Measurements from ENCODE around the gene MN1. TPM values are rescaled to one million over a fixed set of nuclear protein-coding genes. Genes with fewer than 3 reads are reported as not detected.

MN1 gene
- total and polyA plus RNA-seq, 2 donors (not counting 1 experiment from before 2014, with no cell fraction given), result 0.02 to 0.12 TPM

DNA sequence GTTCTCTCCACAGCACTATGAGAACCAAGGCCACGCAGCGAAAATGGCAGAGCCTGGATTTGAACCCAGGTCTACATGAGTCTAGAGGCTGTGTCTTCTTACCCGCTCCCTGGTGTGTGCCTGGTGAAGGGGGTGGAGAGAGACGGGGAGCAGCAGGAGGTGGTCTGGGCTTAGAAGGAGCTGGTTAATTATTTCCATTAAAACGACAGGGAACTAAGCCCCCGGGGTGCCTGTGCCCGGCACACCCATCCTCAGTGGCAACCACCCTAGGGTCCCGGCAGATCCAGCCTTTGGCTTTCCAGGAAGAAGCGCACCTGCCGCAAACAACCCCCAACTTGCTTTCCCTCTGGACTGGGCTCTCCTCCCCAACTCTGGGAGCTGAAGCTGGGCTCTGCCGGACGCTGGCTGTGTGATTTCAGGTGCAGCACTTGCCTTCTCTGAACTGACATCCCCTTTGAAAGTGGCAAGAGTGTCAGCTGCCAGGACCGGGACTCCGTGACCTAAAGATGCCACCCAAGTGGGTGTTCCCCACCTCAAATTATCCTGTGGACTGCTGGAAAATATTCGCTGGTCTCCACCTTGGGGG lies 35.8 kb downstream of the MN1 start:
- DNase-seq, result no peak
- WGBS (ENCODE audit: insufficient coverage), result 97% methylated on average over 14 of the region's 15 CpGs
- no peak overlapping the region for H3K4me2 ChIP-seq (replicated peaks; ENCODE audit: low read depth, low read length, poor library complexity, severe bottlenecking)
- no peak overlapping the region for H2AFZ ChIP-seq (ENCODE audit: insufficient read depth, low read depth, low read length, poor library complexity, severe bottlenecking)
- Mint-ChIP-seq H3K4me3 (no peak overlapping the region), H3K27me3 (peaks cover 3% of the 10 kb centered on the region), H3K27ac (no peak overlapping the region), H3K4me1 (no peaks in the 10 kb centered on the region), H3K9me3 (ENCODE audit: insufficient read depth) (no peaks in the 10 kb centered on the region)
- no peaks in the 10 kb centered on the region for H3K9me3 ChIP-seq (ENCODE audit: control extremely low read depth in 1 of 3, control insufficient read depth in 2 of 3, insufficient read depth in 1 of 3, low read length in 2 of 3)
- no peaks in the 10 kb centered on the region for H4K20me1 ChIP-seq (ENCODE audit: control insufficient read depth, insufficient read depth, low read length, poor library complexity, severe bottlenecking)
- H3K27ac ChIP-seq (ENCODE audit: low read length in 2 of 2), result no peak overlapping the region
- intact Hi-C loops (cut with micrococcal nuclease), result no loop called here
- no peak overlapping the region for H3K9ac ChIP-seq (ENCODE audit: low read length)
- no peaks in the 10 kb centered on the region for H3K79me2 ChIP-seq (ENCODE audit: control insufficient read depth, insufficient read depth, low read length)
- H3K4me1 ChIP-seq (ENCODE audit: control insufficient read depth in 2 of 2, insufficient read depth in 2 of 2, low read length in 2 of 2), result no peaks in the 10 kb centered on the region
- no peaks in the 10 kb centered on the region for H3K36me3 ChIP-seq (replicated peaks in 1 of 2; ENCODE audit: control extremely low read depth in 1 of 2, control insufficient read depth in 1 of 2, extremely low read depth in 1 of 2, insufficient read depth in 2 of 2, low read length in 1 of 2)
- POLR2A ChIA-PET, result no interaction called here
- no peak for TF ChIP-seq CTCF (IDR thresholded peaks at IDR 0.05)
- TF ChIP-seq EZH2 (IDR thresholded peaks at IDR 0.05; ENCODE audit: borderline replicate concordance, insufficient read depth, low read depth, low read length, poor library complexity, severe bottlenecking), result no peak
- H3K4me3 ChIP-seq (ENCODE audit: control extremely low read depth in 1 of 5, extremely low read depth in 1 of 5, insufficient read depth in 1 of 5, low read depth in 2 of 5, low read length in 4 of 5), result no peak overlapping the region
- CTCF ChIA-PET, result no interaction called here
- ATAC-seq (ENCODE audit: low read depth), result no peak
- no peaks in the 10 kb centered on the region for H3K27me3 ChIP-seq (replicated peaks in 1 of 4; ENCODE audit: control extremely low read depth in 1 of 4, control insufficient read depth in 3 of 4, insufficient read depth in 4 of 4, low read length in 3 of 4)

GRCh38 chr22:27764722-27765236 lies 36.8 kb downstream of the MN1 start:
- Mint-ChIP-seq H3K4me3 (no peak overlapping the region), H3K9me3 (ENCODE audit: insufficient read depth) (no peaks in the 10 kb centered on the region), H3K27ac (no peak overlapping the region), H3K4me1 (no peaks in the 10 kb centered on the region), H3K27me3 (peaks cover 3% of the 10 kb centered on the region)
- no peaks in the 10 kb centered on the region for H3K9me3 ChIP-seq (ENCODE audit: control extremely low read depth in 1 of 3, control insufficient read depth in 2 of 3, insufficient read depth in 1 of 3, low read length in 2 of 3)
- ChIA-PET POLR2A (no interaction called here), CTCF (no interaction called here)
- H3K4me2 ChIP-seq (replicated peaks; ENCODE audit: low read depth, low read length, poor library complexity, severe bottlenecking), result no peak overlapping the region
- no peak overlapping the region for H3K27ac ChIP-seq (ENCODE audit: low read length in 2 of 2)
- H3K4me1 ChIP-seq (ENCODE audit: control insufficient read depth in 2 of 2, insufficient read depth in 2 of 2, low read length in 2 of 2), result no peaks in the 10 kb centered on the region
- no peak overlapping the region for H2AFZ ChIP-seq (ENCODE audit: insufficient read depth, low read depth, low read length, poor library complexity, severe bottlenecking)
- no peaks in the 10 kb centered on the region for H3K27me3 ChIP-seq (replicated peaks in 1 of 4; ENCODE audit: control extremely low read depth in 1 of 4, control insufficient read depth in 3 of 4, insufficient read depth in 4 of 4, low read length in 3 of 4)
- no peak overlapping the region for H3K9ac ChIP-seq (ENCODE audit: low read length)
- DNase-seq (no peak), ATAC-seq (ENCODE audit: low read depth) (no peak)
- no peak overlapping the region for H3K4me3 ChIP-seq (ENCODE audit: control extremely low read depth in 1 of 5, extremely low read depth in 1 of 5, insufficient read depth in 1 of 5, low read depth in 2 of 5, low read length in 4 of 5)
- H3K36me3 ChIP-seq (replicated peaks in 1 of 2; ENCODE audit: control extremely low read depth in 1 of 2, control insufficient read depth in 1 of 2, extremely low read depth in 1 of 2, insufficient read depth in 2 of 2, low read length in 1 of 2), result no peaks in the 10 kb centered on the region
- intact Hi-C loops (cut with micrococcal nuclease), result no loop called here
- H3K79me2 ChIP-seq (ENCODE audit: control insufficient read depth, insufficient read depth, low read length), result no peaks in the 10 kb centered on the region
- no peaks in the 10 kb centered on the region for H4K20me1 ChIP-seq (ENCODE audit: control insufficient read depth, insufficient read depth, low read length, poor library complexity, severe bottlenecking)
- WGBS (ENCODE audit: insufficient coverage), result 79% methylated on average over 2 of the region's 3 CpGs
- no peak for TF ChIP-seq CTCF (IDR thresholded peaks at IDR 0.05)
- TF ChIP-seq EZH2 (IDR thresholded peaks at IDR 0.05; ENCODE audit: borderline replicate concordance, insufficient read depth, low read depth, low read length, poor library complexity, severe bottlenecking), result no peak
